Stimulated activated CD4-positive, alpha-beta T cell treated with anti-CD3 and anti-CD28 coated beads, Interleukin-12 subunit alpha, Interleukin-12 subunit beta, amount 100 ng/mL, for 4 hours (primary cell): ENCODE data around the gene LHX3.
"Not testable (repeated sequence)": the region's sequence is repeated elsewhere in the genome, so short reads cannot be mapped to it uniquely, and the experiment has no call there.

Experiments used
- DNase-seq: peaks from one replicate; pipeline ENCODE4 v3.0.0-alpha.2; 2020

Gene LHX3

GRCh38 chr9:136241542-136241941 is 36.6 kb upstream of the LHX3 start:
- no peak for DNase-seq

- no peak for DNase-seq
Observed at GRCh38 chr9:136240941-136241340, 36.0 kb upstream of the LHX3 start.

GRCh38 chr9:136239983-136240330 is 35.0 kb upstream of the LHX3 start:
- DNase-seq: no peak

DNA sequence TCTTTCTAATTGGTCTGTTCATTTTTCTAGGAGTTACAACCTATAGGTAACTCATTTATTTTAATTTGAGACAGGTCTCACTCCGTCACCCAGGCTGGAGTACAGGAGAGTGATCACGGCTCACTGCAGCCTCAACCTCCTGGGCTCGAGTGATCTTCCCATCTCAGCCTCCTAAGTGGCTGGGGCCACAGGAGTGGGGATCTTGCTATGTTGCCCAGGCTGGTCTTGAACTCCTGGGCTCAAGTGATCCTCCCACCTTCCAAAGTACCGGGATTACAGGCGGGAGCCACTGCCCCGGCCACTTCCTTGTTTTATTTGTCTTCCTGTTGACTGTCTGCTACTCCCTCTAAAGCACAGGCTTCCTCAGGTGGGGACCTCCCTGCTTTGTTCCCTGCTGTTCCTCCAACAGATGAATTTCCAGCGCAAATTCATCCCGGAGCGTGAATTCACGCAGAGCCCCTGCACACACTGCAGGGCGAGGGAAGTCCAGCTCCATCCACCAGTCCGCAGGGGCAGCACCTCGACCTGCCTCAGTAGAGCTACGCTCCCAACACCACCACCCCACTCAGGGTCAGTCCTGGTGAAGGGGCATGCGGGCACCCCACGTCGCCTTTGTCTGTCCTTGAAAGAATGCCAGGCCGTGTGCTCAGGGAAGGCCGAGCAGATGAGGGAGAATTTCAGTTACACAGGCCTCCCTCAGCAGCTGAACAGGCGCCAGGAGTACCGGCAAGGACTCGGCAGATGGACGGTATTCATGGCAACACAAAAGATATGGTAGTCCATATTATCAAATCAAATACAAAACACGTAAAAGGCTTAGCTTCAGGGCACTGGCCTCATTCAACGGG is 34.4 kb upstream of the LHX3 start:
- no peak for DNase-seq

DNA sequence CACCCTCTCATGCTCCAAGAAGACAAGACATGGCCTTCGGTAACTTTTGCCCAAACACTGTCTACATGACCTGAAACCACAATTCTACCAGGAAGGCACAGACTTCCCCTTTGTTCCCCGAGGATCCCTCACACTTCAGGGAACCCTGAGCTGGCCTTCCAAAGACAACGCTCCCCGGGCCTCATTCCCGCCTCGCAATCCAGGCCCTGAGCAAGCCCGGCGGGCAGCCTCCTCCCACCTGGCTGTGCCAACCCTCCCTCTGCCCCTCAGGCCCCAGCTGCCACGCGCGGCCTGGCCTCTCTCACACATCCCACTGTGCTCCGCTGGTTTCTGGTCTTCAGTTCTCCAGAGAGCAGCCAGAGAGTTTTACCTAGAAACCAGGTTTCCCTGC is 33.4 kb upstream of the LHX3 start:
- DNase-seq: no peak

DNA sequence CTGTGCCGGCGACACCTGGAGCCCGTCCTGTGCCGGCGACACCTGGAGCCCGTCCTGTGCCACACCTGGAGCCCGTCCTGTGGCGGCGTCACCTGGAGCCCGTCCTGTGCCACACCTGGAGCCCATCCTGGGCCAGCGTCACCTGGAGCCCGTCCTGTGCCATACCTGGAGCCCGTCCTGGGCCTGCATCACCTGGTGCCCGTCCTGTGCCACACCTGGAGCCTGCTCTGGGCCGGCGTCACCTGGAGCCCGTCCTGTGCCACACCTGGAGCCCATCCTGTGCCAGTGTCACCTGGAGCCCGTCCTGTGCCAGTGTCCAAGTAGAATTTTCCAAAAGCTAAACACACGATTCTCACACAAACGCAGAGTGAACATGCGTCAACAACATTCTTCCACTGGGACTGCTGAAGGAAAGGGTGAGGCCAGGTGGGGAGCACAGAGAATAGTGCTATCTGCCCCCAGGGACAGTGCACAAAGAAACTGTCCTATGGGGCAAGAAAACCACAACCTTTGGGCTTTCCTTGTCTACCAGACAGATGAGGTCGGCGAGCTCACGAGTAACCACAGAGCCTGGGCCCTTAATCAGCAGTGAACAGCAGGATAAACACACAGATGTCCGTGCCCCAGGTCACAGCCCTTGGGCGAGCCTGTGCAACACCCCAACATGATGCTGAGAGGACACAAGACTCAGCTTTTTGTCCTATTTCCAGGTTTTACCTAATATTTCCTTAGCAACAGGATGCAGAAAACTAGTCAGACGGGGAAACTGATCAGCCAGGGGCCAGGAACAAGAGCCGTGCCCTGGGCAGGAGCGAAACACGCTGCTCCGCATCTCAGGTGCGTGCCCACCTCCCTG is 32.8 kb upstream of the LHX3 start:
- no peak for DNase-seq

DNA sequence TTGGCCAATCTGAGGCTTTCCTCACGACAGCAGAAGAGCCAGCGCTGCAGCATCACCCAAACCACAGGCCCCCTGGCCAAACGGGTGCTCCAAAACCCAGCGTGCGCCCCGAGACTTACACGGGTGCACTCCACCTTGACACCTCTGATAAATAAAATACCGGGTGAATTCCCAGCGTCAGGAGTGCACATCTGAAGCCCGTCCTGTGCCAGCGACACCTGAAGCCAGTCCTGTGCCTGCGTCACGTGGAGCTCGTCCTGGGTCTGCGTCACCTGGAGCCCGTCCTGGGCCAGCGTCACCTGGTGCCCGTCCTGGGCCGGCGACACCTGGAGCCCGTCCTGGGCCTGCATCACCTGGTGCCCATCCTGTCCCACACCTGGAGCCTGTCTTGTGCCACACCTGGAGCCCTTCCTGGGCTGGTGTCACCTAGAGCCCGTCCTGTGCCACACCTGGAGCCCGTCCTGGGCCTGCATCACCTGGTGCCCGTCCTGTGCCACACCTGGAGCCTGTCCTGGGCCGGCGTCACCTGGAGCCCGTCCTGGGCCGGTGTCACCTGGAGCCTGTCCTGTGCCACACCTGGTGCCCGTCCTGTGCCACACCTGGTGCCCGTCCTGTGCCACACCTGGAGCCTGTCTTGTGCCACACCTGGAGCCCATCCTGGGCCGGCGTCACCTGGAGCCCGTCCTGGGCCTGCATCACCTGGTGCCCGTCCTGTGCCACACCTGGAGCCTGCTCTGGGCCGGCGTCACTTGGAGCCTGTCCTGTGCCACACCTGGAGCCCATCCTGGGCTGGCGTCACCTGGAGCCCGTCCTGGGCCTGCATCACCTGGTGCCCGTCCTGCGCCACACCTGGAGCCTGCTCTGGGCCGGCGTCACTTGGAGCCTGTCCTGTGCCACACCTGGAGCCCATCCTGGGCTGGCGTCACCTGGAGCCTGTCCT is 31.8 kb upstream of the LHX3 start:
- DNase-seq: not testable (repeated sequence)

DNA sequence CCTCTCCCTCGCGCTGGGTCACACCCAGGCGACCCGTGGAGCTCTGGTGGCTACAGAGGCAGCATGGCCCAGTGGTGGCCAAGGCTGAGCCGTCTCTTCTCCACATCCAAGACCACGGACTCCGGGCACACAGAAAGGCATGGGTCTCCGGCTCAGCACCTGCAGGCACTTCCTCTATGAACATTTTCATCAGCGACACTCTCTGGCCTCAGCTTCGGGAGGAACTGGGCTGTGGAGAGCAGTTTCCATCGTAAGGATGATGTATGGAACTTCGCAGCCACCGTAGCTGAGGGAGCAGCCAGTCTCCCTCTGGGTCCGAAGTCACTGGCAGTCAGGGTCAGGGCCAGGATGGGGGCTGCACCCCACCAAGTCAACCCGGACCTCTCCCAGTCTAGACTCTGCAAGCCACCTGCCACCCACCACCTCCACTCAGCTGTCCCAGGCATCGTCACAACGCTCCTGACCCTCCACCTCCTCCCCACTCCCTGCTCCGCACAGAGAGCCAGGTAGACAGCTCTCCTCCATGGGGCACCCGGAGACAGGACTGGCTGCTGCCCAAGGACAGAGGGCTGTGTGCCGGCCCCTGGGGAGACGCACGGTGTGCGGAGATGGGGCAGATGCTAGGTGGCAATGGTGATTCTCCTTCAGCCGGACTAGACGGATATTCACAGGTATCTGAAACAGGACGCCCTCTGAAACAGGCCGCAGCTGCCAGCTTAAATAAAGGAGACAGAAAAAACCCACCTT is 31.0 kb upstream of the LHX3 start:
- DNase-seq: no peak

DNA sequence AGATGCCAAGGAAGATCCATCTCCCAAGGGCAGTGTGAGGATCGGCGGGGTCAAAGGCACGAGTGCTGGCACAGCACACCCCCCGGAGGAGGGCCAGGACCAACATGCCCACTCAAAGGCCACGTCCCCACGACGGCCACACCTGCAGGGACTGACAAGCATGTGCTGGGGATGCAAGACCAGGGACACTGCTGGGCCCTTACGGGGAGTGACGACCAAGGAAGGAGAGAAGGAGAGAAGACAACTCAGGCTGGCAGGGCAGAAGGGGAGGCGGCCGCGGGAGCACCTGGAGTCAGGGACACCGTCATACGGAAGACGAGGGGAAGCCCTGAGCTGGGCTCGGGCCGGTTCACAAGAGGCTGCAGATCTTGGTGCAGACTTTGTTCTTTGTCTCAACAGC is 30.2 kb upstream of the LHX3 start:
- DNase-seq: no peak

DNA sequence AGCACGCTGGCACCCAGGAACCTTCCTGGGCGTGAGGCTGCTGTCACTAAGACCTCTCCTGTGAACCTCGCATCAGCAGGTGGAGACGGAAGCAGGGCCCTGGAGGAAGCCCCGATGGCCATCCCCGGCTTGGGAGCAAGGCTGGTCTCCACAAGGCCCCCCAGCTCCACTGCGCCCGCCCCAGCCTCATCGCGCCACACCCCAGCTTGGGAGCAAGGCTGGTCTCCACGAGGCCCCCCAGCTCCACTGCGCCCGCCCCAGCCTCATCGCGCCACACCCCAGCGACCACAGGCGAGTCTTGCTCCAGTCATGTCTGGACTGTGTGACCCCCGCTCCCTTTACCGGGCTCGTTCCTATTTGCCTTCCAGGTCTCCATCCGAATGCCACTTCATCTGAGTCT is 29.7 kb upstream of the LHX3 start:
- no peak for DNase-seq

DNA sequence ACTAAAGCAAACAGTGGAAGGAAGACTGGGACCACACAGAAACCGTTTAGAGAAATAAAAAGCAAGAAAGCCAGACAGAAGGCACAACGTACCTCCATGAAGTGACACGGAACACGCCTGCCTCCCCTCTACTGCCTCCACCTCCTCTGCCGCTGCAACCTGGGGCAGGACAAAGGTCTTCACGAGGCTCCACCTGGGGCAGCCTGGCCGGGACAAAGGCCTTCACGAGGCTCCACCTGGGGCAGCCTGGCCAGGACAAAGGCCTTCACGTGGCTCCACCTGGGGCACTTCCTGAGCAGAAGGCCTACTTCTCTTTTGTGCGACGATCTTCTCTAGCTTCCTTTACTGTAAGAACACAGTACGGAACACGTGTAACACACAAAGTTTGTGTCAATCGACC is 28.9 kb upstream of the LHX3 start:
- DNase-seq: no peak

DNA sequence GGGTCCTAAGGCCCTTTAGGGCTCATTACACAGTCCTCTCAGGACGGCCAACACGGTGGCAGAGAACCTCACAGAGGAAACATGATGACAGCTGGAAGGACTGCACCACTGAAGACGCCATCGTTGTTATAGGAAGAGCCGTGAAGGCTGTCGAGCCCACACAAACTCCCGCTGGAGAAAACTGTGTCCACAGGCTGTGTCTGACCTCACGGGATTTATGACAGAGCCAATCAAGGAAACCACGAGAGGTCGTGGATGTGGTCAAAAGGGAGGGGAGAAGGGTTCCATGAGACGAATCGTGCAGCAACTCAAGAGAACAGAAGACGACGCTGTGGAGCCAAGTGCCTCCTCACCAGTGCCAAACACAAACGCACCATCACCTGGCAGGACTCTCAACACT is 28.5 kb upstream of the LHX3 start:
- no peak for DNase-seq

DNA sequence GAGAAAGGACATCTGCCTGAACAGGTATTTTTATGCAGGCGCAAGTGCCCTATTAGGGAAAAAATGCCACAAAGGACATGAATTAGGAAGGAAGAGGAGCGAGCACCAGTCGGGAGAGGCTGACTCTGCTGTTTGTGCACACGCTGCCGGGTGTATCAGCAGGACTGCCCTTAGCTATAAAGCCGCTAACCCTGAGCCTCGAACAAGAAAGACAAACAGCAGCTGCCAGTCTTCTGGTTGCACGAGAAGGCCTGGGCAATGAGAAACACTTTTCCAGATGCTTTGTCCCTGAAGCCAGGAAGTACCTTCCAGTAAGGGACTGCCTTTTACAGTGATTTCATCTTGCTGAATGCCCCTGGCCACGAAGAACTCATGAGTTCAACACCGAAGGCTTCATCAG is 28.0 kb upstream of the LHX3 start:
- no peak for DNase-seq

GRCh38 chr9:136231478-136232297 is 26.8 kb upstream of the LHX3 start:
- DNase-seq: no peak

- DNase-seq: no peak
Observed at GRCh38 chr9:136230773-136231172, 25.8 kb upstream of the LHX3 start.

DNA sequence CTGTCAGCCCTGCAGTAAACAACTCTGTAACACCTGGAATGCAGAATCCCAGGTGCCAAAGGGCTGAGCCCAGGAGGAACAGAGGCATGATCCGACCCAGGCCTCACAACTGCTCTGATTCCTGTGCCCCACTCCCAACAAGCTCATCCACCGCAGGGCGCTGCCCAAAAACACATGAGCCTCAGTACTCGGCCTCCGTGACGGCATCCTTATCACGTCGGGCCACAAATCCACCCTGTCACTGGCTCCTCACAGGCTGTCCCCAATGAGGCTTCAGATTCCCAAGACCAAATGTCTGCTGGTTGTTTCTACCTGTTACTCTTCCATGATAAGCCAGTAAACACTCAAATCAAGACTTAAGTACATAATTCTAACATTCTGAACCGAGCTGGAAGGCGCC is 25.4 kb upstream of the LHX3 start:
- DNase-seq: no peak

- no peak for DNase-seq
Observed at GRCh38 chr9:136229096-136230065, 24.5 kb upstream of the LHX3 start.

GRCh38 chr9:136228107-136228875 is 23.4 kb upstream of the LHX3 start:
- DNase-seq: no peak

DNA sequence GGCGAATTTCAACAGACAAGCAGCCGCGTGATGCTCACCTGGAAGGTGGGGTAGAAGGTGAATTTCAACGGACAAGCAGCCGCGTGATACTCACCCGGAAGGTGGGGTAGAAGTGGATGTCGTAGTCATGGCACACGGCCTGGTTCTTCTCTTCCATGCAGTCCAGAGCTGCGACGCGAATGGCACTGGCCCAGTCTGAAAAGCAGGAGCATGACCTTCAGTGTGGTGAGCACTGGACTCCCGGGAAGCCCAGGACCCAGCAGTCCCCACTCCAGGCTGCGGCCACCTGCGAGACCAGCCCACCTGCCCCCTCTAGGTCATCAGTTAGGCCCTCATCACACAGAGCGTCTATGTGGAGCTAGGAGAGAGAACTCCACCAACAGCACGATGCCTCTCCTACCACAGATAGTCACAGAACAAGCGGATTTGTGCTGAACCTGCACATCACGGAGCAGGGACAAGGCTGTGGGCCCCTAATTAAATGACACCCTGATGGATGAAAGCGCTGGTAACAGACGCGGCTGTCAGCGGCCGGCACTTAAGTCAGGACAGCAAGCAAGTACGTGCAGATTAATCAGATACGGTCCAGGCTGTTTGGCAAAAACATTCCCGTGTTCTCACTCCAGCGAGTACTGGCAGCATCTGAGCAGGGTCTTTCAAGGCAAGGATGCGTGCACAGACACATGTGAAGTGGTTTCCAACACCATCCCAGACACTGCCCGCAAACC is 21.9 kb upstream of the LHX3 start:
- no peak for DNase-seq
